GM19193 (cell line): ENCODE measurements around the gene DNAH8.

Experiments used
- POLR2A ChIP-seq: IDR thresholded peaks from 4 replicates; pipeline ENCODE4 v1.6.1; 2011; ENCODE audit not compliant: insufficient read depth, insufficient read length; ENCODE audit errors: extremely low read depth

Gene DNAH8

DNA sequence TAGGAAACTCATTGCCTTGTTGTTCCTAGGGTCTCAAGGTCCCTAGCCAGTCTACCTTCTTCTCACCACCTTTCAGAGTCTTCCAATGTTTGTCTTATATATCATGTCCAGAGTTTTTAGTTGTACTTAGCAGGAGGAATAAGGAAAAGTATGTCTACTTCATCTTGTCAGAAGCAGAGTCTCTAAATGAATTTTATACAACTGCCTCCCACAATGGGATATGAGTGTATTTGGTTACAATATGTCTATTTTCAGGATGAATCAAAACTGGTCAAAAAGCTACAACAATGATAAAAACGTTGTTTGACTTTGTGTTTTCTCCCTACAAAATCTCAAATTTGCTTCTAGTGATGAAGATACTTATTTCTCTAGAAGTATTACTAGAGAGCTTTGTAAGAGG lies 19.2 kb upstream of the DNAH8 start:
- no peak for TF ChIP-seq POLR2A

DNA sequence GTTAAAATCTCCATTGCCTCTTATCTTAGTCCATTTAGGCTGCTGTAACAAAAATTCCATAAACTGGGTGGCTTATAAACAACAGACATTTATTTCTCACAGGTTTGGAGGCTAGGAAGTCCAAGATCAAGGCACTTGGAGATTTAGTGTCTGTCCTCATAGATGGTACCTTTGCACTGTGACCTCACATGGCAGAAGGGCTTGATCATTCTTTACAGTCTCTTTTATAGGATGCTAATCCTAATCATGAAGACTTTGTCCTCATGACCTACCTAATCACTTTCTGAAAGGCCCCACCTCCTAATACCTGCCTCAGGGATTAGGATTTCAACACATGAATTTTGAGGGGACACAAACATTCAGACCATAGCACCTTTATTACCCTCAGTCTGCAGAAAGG lies 18.8 kb upstream of the DNAH8 start:
- TF ChIP-seq POLR2A: no peak

DNA sequence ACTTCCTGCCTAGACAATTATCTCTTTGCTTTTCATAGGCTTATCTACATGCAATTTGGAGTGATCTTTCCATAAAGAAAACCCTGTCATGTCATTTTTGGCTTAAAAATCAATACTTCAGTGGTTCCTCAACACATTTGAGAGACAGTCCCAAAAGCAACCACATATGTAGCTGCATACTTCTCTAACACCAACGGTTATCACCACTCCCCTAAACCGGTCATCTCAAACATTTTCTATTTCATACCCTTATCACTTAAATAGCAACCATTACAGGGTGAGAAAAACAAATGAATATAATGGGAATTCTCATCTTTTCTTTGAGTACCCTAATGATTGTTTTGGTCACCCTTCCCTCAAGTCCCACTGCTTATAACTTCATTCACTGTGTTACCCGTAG lies 17.3 kb upstream of the DNAH8 start:
- TF ChIP-seq POLR2A: no peak

DNA sequence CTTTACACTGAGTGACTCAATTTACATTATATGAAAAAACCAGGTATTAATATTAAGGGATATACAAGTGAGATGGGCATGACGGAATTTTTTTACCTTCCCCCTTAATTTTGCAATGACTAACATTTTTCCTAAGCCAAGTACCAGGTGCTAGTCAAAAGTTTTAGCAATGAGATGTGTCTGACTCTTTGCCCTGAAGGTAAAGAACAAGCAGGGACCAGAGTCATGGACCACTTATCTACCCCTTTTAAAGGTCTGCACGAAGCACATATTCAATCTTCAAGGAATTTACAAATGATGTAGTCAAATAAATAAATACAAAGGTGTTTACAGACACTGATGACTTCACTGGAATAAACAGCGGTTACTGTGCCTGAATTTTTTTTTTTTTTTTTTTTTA lies 13.6 kb upstream of the DNAH8 start:
- TF ChIP-seq POLR2A: no peak

DNA sequence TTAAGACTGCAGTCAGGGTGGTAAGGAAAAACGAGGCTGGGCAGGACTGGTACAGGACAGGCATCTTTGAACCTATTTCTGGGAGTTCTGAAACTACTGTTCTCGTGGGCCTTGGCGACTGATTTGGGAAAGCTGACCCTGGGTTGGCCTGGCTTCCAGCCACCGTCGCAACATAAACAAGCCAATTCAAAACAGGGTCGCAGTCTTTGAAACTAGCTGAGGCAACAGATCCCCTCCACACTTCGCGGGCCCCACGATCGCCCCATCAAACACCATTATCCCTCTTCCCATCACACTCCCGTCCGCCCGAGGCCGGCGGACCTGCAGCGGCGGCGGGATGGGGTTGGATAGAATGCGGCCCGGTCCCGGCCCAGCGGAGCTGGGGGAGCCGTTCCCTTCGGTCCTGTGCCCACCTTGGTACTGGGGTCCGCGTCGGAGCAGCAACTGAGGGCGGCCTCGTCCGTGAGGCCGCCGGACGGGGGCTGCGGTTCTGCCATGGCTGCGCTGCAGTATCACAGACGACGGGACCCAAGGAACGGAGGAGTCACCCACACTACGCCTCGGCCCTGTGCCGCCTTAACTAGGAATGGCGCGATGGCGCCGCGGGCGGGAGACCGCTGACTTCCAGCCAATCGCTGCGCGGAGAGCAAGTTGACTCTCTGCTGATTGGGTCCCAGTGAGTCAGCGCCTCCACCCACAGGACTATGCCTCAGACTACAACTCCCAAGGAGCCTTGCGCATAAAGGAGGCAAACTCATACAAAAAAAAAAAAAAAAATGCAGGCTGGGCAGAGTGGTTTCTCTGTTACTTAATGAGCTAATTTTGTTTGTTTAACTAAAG lies 12.3 kb upstream of the DNAH8 start, which contains the start of gene GLO1:
GLO1 (minus strand) TSS at position 588 of the 840 bp plus-strand sequence; CDS start at position 497, 91 bp downstream.
- peak; percentile 86 for TF ChIP-seq POLR2A

DNA sequence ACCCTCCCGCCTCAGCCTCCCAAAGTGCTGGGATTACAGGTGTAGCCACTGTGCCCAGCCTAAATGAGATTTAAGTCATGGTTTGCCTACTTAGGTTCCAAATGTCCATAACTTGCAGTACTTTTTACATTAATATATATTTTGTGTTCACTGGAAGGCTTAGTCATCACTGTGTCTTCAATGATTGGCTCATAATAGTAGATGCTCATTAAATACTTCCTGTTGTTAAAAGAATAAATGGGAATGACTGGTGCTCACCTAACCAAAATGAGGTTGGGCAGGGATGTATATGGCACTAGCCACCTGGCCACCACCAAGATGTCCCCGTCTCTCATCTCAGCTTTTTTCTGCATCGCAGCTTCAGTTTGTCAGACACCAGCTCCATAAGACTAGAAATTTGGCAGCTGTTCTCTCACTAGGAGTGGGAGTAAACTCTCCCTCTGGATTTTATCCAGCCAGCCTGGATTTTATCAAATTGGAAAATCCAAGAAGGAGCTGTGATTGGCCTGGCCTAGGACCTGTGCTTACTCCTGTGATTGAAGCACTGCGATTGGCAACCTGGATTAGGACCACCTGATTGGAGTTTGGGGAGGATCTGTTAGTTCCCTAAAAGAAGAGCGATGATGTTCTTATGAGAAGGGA lies 11.0 kb upstream of the DNAH8 start:
- no peak for TF ChIP-seq POLR2A

DNA sequence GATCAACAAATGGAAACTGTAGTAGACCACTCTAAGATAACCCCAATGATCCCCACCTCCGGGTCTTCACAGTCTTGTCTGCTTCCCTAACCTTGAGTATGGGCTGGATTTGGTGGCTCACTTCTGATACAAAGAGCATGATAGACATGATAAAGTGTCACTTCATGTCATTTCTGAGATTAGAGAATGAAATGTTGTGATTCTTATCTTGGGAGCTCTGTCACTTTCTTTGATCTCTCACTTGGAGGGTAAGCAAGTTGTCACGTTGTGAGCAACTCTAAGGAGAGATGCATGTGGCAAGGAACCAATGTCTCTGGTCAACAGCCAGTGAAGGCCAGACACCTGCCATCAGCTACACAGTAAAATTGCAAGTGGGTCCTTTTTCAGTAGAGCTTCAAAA lies 9.2 kb upstream of the DNAH8 start:
- TF ChIP-seq POLR2A: no peak

DNA sequence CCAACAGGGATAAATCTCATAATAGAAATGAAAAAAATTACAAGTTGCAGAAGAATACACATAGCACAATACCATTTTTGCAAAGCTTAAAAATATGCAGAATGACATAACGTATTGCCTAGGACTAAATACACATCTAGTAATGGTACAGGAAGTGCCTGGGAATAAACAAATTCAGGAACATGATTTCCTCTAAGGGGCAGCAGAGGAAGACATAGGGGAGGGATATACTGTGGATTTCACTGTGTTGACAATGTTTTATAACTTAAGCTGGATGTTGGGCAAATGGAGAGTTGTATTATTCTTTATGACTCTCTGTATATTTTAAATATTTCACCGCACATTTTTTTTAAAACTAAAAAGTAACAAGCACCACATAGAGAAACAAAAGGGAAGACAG lies 6.6 kb upstream of the DNAH8 start:
- no peak for TF ChIP-seq POLR2A

DNA sequence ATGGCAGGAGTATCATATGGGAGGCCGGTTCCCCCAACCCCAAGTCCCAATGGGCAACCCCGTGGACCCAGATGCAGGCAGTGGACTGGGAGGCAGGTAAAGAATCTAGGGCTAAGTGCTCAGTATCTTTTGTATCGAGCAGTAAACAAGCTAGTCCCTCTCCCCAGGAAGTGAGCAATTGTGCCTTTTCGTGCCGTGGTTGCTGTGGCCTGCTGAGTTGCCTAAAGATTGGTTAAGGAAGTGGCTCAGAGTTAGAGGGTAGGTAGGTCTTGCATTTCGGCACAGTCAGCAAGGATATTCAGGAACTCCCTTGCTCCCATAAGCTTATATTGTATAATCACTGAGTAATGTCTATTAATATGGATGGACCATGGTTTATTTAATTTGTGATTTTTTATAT lies 1.3 kb upstream of the DNAH8 start:
- TF ChIP-seq POLR2A: no peak

DNA sequence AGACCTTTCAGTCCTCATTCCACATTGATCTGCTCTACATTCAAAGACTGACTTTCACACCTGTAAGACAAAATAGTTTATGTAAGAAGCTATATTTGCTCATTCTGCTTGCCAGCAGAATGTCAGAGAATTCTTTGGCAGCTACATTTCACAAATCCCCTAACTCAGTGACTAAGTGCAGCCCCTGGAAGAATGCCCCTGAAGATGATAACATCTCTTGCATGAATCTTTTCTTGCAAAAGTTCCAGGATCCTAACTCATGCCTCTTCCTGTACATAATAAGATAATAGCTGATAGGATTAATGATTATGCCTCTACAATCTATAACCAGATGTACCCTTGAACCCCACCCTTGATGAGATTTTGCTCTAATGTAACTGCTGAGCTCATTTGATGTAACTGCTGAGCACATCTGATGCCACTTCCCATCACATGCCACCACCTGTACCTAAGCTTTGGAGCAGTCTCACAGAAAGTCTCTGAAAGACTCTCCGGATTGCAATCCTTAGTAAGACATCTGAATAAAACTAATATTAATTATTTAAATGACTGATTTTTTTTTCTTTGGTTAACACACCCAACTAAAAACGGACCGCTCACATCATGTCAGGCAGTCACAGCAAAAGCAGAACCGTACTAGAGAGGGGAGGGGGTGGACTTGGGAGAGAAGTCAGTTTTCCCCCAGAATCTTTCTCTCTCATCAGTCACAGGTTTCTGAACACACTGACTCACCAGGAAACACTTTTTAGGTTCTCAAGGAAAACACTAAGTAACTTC lies 684 bp upstream of the DNAH8 start:
- no peak for TF ChIP-seq POLR2A

DNA sequence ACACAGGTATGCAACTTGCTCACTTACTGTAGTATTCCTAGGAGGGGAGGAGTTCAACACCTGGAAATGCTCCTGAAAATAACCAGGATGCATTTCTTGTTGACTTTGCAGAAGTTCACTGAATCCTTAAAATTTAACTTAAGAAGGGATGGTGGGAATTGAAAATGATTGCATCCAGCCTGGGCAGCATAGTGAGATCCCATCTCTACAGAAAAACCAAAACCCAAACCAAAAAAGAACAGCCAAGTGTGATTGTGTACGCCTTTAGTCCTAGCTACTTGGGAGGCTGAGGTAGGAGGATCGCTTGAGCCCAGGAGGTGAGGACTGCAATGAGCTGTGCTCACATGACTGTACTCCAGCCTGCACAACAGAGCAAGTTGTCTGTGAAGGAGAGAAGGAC lies 1.7 kb downstream of the DNAH8 start:
- TF ChIP-seq POLR2A: no peak

DNA sequence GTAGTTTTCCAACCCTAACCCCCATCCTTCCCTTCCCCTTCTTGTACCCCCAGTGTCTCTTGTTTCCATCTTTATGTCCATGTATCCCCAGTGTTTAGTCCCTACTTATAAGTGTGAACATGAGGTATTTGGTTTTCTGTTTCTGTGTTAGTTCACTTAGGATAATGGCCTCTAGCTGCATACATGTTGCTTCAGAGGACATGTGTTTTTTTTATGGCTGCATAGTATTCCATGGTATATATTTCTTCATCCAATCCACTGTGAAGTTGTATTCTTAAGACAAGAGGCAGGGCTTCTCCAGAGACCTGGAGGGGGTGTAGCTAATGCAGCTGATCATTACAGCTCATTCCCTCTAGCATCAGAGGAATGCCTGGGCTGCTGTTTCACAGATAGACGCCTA lies 4.2 kb downstream of the DNAH8 start:
- no peak for TF ChIP-seq POLR2A

DNA sequence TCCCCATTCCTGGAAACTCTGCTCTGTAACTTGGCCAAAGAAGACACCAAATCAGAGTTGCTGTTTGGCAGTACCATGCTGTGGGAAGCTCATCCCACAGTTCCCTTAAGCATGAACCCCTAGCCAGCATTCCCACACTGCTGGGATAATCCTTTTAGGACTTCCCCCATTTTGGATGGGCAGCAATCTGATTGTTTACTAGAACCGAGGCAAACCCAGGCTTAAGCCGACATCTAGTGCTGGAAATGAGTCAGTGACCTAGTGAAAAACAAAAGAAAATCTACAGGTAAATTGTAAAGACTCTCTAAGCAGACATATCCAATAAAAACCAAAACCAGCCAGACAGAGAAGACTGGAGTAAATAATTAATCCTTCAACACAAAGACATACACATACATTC lies 5.2 kb downstream of the DNAH8 start:
- TF ChIP-seq POLR2A: no peak

DNA sequence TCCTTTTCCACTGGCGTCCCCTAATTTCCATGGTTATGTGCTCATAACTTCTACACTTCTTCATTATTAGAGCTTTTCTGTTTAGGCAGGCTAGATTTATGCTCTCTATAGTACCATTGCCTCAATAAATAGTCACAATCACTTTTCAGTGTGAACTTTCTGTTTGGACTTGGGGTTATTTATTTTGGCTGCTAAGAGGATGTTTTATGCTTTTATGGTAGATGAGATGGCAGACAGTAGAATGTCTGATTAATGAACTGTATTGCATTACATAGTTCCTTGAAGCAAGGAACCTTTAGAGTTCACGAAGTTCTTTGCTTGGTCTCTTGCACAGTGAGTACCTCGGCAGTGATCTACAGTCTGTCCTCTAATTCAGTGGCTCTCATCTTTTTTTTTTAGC lies 6.9 kb downstream of the DNAH8 start:
- TF ChIP-seq POLR2A: no peak

DNA sequence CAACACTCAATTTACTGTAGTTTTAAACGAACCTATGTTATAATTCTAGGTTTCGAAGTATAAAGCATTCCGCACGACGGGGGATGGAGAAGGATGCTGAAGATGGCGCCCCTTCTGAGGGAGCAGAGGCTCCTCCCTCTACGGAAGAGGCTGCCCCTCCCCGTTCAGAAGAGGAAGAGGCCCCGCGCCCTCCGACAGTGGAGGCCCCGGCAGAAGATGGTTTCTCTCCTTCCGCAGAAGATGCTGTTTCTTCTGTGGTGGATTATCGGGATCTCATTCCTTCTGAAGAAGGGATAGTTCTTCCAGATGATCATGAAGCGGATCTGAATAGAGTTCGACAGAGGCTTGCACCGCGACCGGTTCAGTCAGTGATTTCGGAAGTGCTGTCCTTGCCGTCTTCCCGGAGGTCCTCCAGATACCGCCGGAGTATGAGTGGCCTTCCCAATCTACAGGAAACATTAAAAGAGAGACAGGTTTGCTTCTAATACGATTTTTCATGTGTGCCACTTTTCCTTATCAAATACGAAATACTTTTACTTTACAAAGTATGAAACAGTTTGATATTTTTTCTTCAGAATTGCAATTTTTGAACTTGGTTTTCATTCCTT lies 7.7 kb downstream of the DNAH8 start:
- TF ChIP-seq POLR2A: no peak
